Activated CD8-positive, alpha-beta memory T cell treated with anti-CD3 and anti-CD28 coated beads, Interleukin-2, amount 50 U/mL, for 48 hours (primary cell): Measurements from ENCODE around the gene CDC14A.

Experiments
- DNase-seq: peaks from one replicate; pipeline ENCODE4 v3.0.0-alpha.2; 2020

CDC14A gene

DNA sequence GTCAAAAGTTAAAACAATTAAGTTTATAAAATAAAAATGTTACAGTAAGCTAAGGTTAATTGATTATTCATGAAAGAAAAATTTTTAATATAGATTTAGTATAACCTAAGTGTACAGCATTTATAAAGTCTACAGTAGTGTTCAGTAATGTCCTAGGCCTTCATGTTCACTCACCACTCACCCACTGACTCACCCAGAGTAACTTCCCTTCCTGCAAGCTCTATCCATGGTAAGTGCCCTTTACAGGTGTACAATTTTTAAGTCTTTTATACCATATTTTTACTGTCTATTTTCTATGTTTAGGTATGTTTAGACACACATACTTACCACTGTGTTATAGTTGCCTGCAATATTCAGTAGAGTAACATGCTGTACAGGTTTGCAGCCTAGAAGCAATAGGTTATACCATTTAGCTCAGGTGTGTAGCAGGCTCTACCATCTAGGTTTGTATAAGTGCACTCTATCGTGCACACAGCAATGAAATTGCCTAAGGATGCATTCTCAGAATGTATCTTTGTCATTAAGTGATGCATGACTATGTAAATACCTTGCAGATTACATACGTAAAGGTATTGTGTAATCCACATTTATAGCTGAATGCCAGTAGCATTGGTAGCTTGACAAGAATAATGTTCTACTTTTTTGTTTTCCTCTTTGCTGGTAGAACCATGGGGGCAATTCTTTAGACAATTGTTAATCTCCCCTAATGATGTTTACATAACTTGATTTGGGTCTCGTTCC is 149.9 kb downstream of the CDC14A start:
- no peak for DNase-seq

DNA sequence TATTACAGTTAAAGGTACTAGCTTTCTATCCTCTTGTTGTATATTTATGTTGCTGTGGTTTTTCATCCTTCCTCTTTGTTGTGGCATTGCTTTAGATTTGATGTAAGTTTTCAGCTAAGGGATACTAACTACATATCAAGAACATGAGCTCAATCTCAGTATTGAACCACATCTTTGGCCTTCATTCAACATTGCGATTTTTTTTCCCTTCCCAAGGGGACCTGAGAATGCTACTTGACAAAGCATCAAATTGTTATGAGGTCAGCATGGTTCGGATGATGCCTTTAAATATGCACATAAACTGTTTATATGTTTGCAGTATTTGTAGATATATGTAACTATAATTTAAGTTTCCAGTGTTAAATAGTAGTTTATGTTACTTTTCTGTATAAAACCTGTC is 153.9 kb downstream of the CDC14A start:
- DNase-seq = no peak

DNA sequence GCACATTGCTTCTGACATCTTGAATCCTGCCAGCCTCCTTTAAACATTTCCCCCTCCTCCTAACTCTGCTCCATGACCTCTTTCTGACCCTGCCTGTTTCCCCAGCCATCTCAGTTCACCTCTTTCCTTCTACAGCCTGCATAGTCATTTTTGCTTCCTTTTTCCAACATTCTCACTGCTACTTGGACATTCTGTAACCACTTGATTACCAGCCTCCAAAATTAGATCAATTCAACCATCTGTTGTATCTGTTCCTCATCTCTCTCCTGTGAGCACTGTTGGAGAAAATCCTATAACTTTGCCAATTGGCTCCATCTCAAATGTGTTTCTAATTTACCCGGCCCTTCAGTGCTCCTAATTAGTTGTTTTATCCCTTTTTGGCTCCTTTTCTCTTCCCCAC is 158.1 kb downstream of the CDC14A start:
- no peak for DNase-seq

- no peak for DNase-seq
Observed at GRCh38 chr1:100511058-100511457, 158.8 kb downstream of the CDC14A start.

GRCh38 chr1:100511773-100512172 is 159.5 kb downstream of the CDC14A start:
- no peak for DNase-seq

DNA sequence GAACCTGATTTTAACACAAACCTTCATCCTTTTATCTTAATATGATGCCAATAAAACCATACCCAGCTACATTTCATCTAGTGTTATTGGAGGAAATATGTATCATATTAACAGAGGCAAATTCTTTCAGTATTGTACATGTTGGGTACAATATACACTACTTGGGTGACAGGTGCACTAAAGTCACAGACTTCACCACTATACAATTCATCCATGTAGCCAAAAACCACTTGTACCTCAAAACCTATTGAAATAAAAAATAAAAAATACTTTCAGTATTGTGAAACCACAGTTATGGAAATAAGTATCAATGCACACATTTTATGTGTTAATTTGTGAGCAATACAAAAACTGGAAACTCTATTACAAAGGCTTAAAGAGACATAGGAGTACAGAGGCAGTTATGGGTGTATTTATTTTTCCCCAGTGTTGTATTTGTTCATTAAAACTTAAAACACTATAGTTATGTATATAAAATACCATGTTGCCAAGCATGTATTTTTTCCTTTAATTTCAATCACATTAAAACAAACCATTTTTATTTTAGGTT is 160.6 kb downstream of the CDC14A start:
- no peak for DNase-seq

GRCh38 chr1:100516857-100517256 is 164.6 kb downstream of the CDC14A start:
- DNase-seq = no peak

GRCh38 chr1:100517515-100517914 is 165.2 kb downstream of the CDC14A start:
- no peak for DNase-seq

DNA sequence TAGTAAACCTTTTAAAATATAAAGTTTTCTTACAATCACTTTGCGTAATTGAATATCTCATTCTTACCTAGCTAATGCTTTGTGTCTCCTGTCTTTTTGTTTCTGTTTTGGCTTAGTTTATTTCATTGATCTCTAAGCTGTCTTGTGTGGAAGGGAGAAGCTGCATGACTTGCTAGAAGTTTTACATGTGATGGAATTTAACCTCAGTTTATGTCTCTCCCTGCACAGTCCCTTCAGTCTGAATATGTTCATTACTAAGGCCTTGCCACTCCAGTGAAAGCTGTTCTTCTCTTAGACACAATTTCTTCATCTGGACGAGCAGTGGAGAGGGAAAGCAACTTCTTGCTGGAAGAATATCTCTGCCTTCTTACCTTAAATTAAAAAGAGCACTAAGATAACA is 165.7 kb downstream of the CDC14A start:
- no peak for DNase-seq

DNA sequence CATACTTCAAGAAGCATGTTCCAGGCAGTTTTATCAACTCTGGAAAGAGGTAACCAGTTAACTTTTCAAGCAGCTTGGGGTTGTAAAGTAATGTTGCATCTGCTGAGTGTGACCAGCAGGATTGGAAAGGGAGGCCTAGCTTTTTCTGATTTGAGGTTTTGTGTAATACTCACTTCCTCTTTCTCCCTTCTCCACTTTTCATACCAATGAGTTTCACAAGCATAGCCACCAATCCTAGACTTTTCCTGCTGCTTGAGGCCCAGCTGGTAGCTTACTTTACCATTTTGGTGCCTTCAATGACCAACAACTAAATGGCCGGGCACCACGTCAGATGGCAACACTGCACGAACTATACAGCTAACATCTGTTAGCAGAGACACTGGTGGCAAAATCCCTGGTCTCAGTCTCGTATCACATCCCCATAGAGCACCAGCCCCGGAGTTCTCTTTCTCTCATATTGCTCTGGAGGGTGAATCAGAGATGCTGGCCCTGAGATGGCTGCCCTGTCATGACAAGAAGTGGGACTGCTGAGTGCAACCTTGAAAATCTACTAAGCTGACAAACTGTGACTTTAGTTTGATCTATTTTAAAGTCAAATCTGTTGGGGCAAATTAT is 170.8 kb downstream of the CDC14A start:
- no peak for DNase-seq

GRCh38 chr1:100524355-100524754 is 172.0 kb downstream of the CDC14A start:
- no peak for DNase-seq

DNA sequence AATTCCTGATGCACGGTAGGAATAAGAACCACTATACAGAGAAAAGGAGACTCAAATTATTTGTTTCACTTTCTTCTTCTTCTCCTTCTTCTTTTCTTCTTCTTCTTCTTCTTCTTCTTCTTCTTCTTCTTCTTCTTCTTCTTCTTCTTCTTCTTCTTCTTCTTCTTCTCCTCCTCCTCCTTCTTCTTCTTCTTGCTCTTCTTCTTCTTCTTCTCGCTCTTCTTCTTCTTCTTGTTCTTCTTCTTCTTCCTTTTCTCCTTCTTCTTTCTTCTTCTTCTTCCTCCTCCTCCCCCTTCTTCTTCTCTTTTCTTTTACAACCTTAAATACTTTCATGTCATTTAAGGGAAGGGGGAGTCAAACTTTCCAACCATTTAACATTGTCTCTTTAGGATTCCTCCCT is 174.6 kb downstream of the CDC14A start:
- DNase-seq = no peak

- DNase-seq = no peak
Observed at GRCh38 chr1:100528871-100529270, 176.6 kb downstream of the CDC14A start.

DNA sequence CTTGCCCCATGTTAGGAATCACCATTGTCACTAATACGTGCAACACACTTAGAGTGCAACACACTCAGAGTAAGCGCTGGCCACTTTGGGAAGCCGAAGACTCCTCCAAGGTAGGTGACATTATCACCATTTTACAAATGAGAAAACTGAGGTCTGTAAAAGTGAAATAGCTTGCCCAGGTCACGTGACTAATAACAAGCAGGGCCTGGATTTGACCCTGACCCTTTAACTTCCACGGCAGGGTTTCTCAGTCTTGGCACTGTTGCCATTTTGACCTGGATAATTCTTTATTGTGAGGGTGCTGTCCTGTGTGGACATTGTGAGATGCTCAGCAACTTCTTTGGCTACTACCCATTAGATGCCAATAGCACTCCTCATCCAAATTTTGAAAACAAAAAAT is 177.8 kb downstream of the CDC14A start:
- DNase-seq = no peak

GRCh38 chr1:100530880-100531487 is 178.7 kb downstream of the CDC14A start:
- no peak for DNase-seq

- DNase-seq = no peak
Observed at GRCh38 chr1:100532645-100533044, 180.3 kb downstream of the CDC14A start.

- no peak for DNase-seq
Observed at GRCh38 chr1:100535264-100535663, 183.0 kb downstream of the CDC14A start.

GRCh38 chr1:100536031-100536430 is 183.7 kb downstream of the CDC14A start:
- no peak for DNase-seq

DNA sequence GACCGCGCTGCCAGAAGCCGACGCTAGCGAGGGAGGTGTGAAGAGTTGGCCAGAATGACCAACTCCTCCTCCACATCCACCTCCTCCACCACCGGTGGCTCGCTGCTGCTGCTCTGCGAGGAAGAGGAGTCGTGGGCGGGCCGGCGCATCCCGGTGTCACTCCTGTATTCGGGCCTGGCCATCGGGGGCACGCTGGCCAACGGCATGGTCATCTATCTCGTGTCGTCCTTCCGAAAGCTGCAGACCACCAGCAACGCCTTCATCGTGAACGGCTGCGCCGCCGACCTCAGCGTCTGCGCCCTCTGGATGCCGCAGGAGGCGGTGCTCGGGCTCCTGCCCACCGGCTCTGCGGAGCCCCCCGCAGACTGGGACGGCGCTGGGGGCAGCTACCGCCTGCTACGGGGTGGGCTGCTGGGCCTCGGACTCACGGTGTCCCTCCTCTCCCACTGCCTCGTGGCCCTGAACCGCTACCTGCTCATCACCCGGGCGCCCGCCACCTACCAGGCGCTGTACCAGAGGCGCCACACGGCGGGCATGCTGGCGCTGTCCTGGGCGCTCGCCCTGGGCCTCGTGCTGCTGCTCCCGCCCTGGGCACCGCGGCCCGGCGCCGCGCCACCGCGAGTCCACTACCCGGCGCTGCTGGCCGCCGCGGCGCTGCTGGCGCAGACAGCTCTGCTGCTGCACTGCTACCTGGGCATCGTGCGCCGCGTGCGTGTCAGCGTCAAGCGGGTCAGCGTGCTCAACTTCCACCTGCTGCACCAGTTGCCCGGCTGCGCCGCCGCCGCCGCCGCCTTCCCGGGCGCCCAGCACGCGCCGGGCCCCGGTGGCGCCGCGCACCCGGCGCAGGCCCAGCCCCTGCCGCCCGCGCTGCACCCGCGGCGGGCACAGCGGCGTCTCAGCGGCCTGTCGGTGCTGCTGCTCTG is 186.9 kb downstream of the CDC14A start:
- DNase-seq = peak; percentile 67

DNA sequence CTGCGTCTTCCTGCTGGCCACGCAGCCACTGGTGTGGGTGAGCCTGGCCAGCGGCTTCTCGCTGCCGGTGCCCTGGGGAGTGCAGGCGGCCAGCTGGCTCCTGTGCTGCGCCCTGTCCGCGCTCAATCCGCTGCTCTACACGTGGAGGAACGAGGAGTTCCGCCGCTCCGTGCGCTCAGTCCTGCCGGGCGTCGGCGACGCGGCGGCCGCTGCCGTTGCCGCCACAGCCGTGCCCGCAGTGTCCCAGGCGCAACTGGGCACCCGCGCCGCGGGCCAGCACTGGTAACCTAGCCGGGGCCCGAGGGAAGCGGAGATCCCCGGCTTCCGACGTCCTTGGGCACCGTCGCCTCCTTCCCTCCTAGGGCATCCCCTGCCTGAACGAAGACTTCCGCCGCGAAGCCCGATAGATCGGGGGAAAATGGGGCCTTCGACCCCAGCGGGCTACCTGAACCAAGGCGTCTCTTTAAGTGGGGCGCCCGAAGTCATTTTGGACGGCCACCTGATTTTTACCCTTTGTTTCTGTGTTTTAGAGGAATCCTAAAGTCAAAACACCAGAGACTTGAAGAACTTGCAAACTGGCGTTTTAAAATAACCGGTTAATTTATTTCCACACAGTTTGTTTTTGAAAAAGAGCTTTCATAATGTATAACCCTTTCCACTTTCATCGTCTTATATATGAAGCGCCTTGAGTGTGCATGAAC is 187.7 kb downstream of the CDC14A start:
- DNase-seq = peak; percentile 65

- DNase-seq = no peak
Observed at GRCh38 chr1:100542285-100542684, 190.0 kb downstream of the CDC14A start.

DNA sequence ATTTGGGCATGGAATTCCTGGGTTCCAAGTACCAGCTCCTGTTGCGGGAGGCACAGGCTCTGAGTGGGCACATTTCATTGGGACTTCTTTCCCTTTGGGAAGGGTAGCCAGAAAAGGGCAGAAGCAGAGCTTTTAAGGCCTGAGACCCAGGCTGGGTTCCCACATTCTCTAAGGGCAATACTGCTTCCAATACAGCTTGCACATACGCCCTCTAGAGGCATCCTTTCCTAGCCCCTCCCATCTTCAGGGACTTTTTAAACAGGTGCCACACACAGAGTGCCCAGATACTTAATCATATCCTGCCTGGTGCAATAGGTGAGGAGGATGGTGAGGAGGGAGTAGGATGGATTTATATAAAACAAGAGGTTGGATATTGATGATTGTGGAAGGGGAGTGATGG is 191.3 kb downstream of the CDC14A start:
- no peak for DNase-seq
